SK-N-SH (cell line): Measurements from ENCODE around the gene EXOG.

ENCODE experiments used
- CHD2 ChIP-seq: fragments of 150-350 bp; IDR thresholded peaks from 2 replicates; pipeline ENCODE4 v1.6.1; 2018; ENCODE audit warnings: low read length; ENCODE audit not compliant: partially characterized antibody
- CTCF ChIP-seq: fragments of 200-600 bp; sonication (generic); IDR thresholded peaks from 2 replicates; pipeline ENCODE4 v1.6.1; 2017; ENCODE audit warnings: antibody characterized with exemption, mild to moderate bottlenecking, moderate library complexity
- EZH2phosphoT487 ChIP-seq: fragments of 200-600 bp; sonication (generic); IDR thresholded peaks from 2 replicates; pipeline ENCODE4 v1.6.1; 2017; ENCODE audit warnings: low read depth, mixed run types, mild to moderate bottlenecking, antibody characterized with exemption, moderate library complexity, borderline replicate concordance
- FOXM1 ChIP-seq: IDR thresholded peaks from 2 replicates; pipeline ENCODE4 v1.4.0; 2012; ENCODE audit warnings: low read depth, mild to moderate bottlenecking
- JUND ChIP-seq: IDR thresholded peaks from 2 replicates; pipeline ENCODE4 v1.4.0; 2012
- MEF2A ChIP-seq: IDR thresholded peaks from 2 replicates; pipeline ENCODE4 v1.4.0; 2012; ENCODE audit warnings: low read depth, borderline replicate concordance
- NFIC ChIP-seq: IDR thresholded peaks from 2 replicates; pipeline ENCODE4 v1.4.0; 2012; ENCODE audit warnings: borderline replicate concordance
- PBX3 ChIP-seq: IDR thresholded peaks from 2 replicates; pipeline ENCODE4; 2012
- POLR2AphosphoS5 ChIP-seq: IDR thresholded peaks from 2 replicates; pipeline ENCODE4 v1.6.1; 2012; ENCODE audit warnings: low read depth, low read length
- RXRA ChIP-seq: IDR thresholded peaks from 2 replicates; pipeline ENCODE4 v1.4.0; 2012; ENCODE audit warnings: low read depth, mild to moderate bottlenecking, borderline replicate concordance
- TAF1 ChIP-seq: IDR thresholded peaks from 2 replicates; pipeline ENCODE4 v1.6.1; 2012; ENCODE audit warnings: low read depth, mild to moderate bottlenecking, low read length, moderate library complexity, borderline replicate concordance

DNA sequence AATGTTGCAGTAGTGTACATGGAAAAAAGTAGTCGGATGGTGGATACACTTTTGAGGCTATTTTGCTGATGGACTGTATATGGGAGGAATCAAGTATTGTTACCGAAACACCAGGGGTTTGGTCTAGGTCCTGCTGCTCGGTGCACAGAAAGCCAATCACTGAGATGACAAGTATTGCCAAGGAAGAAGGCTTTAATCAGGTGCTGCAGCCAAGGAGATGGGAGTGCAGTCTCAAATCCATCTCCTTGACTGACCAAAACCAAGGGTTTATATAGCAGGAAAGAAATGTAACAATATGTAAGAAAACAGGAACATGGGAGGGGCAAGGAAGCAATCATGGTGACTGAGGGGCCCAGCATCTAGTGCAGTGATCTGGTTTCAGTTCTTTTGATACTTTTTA is 45.3 kb upstream of the EXOG start:
- TF ChIP-seq PBX3 (no peak), CTCF (no peak), POLR2AphosphoS5 (no peak), EZH2phosphoT487 (no peak), RXRA (no peak), FOXM1 (no peak), JUND (no peak), TAF1 (no peak), MEF2A (no peak), NFIC (no peak), CHD2 (no peak)
